ENCODE measurements around the gene WDR37.

- no peak for TF ChIP-seq CTCF (IDR thresholded peaks at IDR 0.05; ENCODE audit: borderline replicate concordance, extremely low read depth, low read length, poor library complexity, severe bottlenecking)
- no peak for TF ChIP-seq EZH2 (IDR thresholded peaks at IDR 0.05; ENCODE audit: borderline replicate concordance, low read depth, low read length, severe bottlenecking)
These were observed 72.5 kb downstream of the WDR37 start for GRCh38 chr10:1128649-1129048.
